Lower lobe of right lung (tissue), 2 donors: ENCODE data around the gene EEF1AKMT1. TPM values are rescaled to one million over a fixed set of nuclear protein-coding genes. Genes with fewer than 3 reads are reported as not detected.

Experiments used
- ATAC-seq, 2 donors: fragments of 200-7000 bp; cut with Tn5 transposase; one replicate each; pipeline ENCODE4 v1.9.1; 2020 to 2022; ENCODE audit warnings: mild to moderate bottlenecking in 2 of 2, moderate library complexity in 2 of 2
- DNase-seq: peaks from one replicate; pipeline ENCODE4 v3.0.0-alpha.2; 2020
- H3K27ac ChIP-seq: fragments of 200-600 bp; one replicate; pipeline ENCODE4 v1.8.0; 2022
- H3K27me3 ChIP-seq: fragments of 200-600 bp; one replicate; pipeline ENCODE4 v1.8.0; 2022; ENCODE audit warnings: low read depth
- H3K36me3 ChIP-seq: fragments of 200-600 bp; one replicate; pipeline ENCODE4 v1.8.0; 2022; ENCODE audit warnings: mild to moderate bottlenecking
- H3K4me1 ChIP-seq: fragments of 200-600 bp; one replicate; pipeline ENCODE4 v1.8.0; 2022
- H3K4me3 ChIP-seq: fragments of 200-600 bp; one replicate; pipeline ENCODE4 v1.8.0; 2022; ENCODE audit warnings: mild to moderate bottlenecking
- H3K9me3 ChIP-seq: fragments of 200-600 bp; one replicate; pipeline ENCODE4 v1.8.0; 2022
- intact Hi-C: fragments of 100-400 bp; cut with DNase I; formaldehyde crosslinking; loops from one replicate; pipeline ENCODE4 v1.11.0; 2022
- total RNA-seq: library from RNA; stranded (reverse); fragmentation: NEBNext Ultra II Directional; extraction: Animal tissue kit (Norgen Biotek cat#: 25700); gene quantifications from one replicate; pipeline ENCODE4 v1.2.1, GENCODE V29; 2021
- TF ChIP-seq, protein P1 (sequence below): fragments of 200-600 bp; IDR thresholded peaks from one replicate; pipeline ENCODE4 v1.8.0; 2022; ENCODE audit warnings: antibody characterized with exemption, mild to moderate bottlenecking
- donor health status: DM: no; HTN: yes; CAD: no; lungs with severe emphysema.

Gene EEF1AKMT1
- total RNA-seq, 1 donor from 2014 or later = 8.7 TPM

DNA sequence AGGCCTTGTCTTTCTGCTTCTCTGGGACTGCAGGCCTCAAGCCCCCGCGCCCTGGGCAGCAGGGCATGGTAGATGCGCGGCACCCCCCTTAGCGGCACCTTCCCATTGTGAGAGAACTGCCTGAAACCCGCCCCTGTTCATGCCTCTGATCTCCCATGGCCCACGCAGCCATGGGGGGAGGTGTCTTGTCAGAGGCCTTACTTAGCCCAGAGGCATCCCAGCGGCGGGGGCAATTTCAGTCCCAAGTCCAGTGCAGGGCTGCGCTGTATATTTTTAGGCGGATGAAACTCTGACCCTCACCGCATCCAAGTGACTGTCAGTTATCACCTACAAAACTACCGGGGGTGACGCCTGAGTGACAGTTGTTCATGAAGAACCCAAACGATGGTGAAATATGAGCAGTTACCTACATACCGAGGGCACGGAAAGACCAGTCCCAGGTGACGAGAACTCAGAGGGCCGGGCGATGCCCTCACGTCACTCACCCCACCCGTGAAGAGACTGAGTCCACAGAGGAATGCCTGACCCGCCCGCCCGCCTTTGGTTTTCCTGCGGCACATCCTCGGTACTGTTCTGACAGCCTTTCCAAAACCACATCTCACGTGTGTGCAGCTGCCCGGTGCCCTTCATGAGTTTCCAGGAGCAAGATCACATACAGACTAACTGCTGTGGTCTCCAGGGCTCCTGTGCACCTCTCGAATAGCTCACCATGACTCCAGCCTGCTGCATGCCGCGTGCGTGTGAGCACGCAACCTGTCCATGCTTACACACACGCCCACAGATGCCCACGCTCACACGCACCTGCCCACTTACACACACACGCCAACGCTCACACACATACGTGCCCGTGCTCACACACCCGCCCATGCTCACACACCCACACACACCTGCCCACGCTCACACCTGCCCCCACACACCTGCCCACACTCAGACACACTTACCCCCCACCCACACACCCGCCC is 55.9 kb downstream of the EEF1AKMT1 start:
- H3K36me3 ChIP-seq = no peaks in the 10 kb centered on the region
- no peak for ATAC-seq
- intact Hi-C loops = no loop called here
- TF ChIP-seq, protein P1, sequence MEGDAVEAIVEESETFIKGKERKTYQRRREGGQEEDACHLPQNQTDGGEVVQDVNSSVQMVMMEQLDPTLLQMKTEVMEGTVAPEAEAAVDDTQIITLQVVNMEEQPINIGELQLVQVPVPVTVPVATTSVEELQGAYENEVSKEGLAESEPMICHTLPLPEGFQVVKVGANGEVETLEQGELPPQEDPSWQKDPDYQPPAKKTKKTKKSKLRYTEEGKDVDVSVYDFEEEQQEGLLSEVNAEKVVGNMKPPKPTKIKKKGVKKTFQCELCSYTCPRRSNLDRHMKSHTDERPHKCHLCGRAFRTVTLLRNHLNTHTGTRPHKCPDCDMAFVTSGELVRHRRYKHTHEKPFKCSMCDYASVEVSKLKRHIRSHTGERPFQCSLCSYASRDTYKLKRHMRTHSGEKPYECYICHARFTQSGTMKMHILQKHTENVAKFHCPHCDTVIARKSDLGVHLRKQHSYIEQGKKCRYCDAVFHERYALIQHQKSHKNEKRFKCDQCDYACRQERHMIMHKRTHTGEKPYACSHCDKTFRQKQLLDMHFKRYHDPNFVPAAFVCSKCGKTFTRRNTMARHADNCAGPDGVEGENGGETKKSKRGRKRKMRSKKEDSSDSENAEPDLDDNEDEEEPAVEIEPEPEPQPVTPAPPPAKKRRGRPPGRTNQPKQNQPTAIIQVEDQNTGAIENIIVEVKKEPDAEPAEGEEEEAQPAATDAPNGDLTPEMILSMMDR = no peak
- DNase-seq = no peak
- peaks cover 13% of the 10 kb centered on the region for H3K4me1 ChIP-seq
- H3K27me3 ChIP-seq = peaks cover 24% of the 10 kb centered on the region
- no peak overlapping the region for H3K4me3 ChIP-seq
- H3K27ac ChIP-seq = no peak overlapping the region
- H3K9me3 ChIP-seq = no peaks in the 10 kb centered on the region

DNA sequence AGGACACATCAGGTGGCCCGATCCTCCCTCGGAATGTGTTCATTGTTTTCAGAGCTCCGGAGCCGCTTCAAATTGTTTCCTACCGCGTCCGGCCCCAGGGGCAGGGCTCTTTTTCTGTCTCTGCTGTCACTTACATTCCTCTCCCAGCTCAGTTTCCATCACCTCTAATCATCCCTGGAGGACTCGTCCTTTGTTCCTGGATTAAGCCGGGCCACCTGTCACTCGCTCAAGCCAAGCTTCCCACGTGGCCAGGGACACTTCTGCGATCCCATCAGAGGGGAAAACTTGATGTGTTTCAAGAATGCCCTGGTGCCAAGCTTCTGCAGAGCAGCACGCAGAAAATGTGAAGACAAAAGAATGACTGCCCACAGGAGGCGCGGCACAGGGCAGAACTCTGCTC is 56.8 kb downstream of the EEF1AKMT1 start:
- H3K9me3 ChIP-seq = no peaks in the 10 kb centered on the region
- H3K27me3 ChIP-seq = peaks cover 17% of the 10 kb centered on the region
- H3K27ac ChIP-seq = no peak overlapping the region
- DNase-seq (no peak), ATAC-seq (no peak)
- H3K4me1 ChIP-seq = peaks cover 14% of the 10 kb centered on the region
- H3K36me3 ChIP-seq = no peaks in the 10 kb centered on the region
- intact Hi-C loops = no loop called here
- TF ChIP-seq, protein P1 = no peak
- H3K4me3 ChIP-seq = no peak overlapping the region

DNA sequence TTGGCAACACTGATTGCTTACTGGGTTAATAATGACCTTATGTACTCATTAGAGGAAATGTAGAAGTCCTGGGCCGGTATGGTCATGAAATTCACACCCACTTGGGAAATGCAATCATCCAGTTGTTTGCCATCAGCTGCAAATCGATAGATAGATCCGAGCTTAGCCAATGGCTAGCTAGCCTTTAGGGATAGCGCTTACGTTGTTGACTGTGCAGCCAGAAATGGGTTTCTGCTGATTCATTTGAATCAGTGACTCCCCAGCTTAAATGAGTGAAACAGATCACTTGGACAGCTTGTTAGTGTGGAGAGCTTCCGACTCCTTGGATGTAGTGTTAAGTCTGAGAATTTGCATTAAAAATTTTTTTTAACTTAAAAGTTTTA is 58.4 kb downstream of the EEF1AKMT1 start:
- peaks cover 4% of the 10 kb centered on the region for H3K4me1 ChIP-seq
- TF ChIP-seq, protein P1 = no peak
- H3K4me3 ChIP-seq = no peak overlapping the region
- intact Hi-C loops = no loop called here
- H3K9me3 ChIP-seq = no peaks in the 10 kb centered on the region
- DNase-seq (no peak), ATAC-seq (no peak)
- no peak overlapping the region for H3K27ac ChIP-seq
- H3K27me3 ChIP-seq = peaks cover under 1% of the 10 kb centered on the region
- H3K36me3 ChIP-seq = no peaks in the 10 kb centered on the region

DNA sequence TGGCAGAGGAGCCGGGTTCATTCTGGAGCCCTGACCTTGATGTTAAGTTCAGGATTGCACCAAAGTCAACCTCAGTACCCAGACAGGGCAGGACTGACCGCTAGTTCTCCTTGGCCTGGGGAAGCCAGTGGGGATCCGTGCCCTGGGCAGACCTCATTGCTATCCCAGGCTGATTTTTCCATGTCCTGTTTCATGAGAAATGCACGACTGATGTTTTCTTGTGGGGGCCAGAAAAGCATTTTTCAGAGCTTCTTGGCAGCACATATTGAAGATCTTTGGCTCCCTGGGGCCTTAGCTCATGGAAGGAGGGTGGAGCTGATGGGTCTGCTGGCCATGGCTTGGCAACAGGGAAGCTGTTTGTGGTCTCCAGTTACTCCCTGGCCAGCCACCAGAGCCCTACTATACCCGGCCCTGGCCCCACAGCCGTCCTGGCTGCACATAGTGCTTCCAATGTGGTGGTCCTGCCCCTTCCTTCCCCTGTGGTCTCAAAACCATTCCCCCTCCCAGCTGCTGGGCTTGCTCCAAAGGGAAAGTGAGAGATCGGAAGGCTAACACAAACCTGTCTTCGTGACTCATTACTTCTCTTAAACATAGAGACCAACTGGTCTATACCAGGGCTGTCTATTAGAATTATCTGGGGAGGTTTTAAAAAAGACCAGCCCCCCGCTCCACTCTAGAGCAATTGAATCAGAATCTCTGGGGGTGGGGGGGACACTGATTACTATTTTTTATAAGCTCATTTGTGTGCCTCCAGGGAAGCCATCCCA is 59.0 kb downstream of the EEF1AKMT1 start:
- no peaks in the 10 kb centered on the region for H3K27me3 ChIP-seq
- no peak for DNase-seq

DNA sequence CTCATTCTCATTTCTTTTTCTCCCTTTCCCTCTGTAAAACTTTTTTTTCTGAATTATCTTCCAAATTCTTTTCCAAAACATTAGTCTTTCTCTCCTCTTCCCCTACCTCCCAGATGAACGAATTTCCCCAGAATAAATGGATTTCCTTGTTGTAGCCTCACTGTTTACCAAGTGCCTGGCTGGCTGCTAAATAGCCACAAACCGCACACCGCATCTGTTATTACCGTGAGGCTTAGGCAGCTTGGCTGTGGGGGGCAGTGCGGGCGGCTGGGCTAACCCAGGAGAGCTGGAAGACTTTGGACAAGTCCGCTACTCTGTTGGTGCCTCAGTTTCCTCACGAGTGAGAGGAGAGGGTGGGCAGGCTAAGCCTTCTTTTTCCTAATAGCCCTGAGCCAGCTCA is 59.6 kb downstream of the EEF1AKMT1 start:
- intact Hi-C loops = loop anchor here (5.0 kb wide), 1 partner anchor 113 kb away; no protein-coding TSS in a partner anchor
- Histone ChIP-seq H3K27me3 (no peaks in the 10 kb centered on the region), H3K9me3 (no peaks in the 10 kb centered on the region), H3K4me3 (no peak overlapping the region), H3K27ac (no peak overlapping the region), H3K36me3 (no peaks in the 10 kb centered on the region), H3K4me1 (peaks cover 4% of the 10 kb centered on the region)
- ATAC-seq (no peak), DNase-seq (no peak)
- TF ChIP-seq, protein P1 = no peak

More for the DNA sequence above, 59.0 kb downstream of the EEF1AKMT1 start:
- Histone ChIP-seq H3K9me3 (no peaks in the 10 kb centered on the region), H3K27ac (no peak overlapping the region), H3K4me1 (peaks cover 4% of the 10 kb centered on the region), H3K4me3 (no peak overlapping the region), H3K36me3 (no peaks in the 10 kb centered on the region)
- TF ChIP-seq, protein P1 = no peak
- intact Hi-C loops = loop anchor here (5.0 kb wide), 1 partner anchor 113 kb away; no protein-coding TSS in a partner anchor
- ATAC-seq = no peak
